Measurements from ENCODE around the gene CD55.

GRCh38 chr1:207316622-207317391, 4.7 kb upstream of the CD55 start:
- TF ChIP-seq POLR2A (IDR thresholded peaks at IDR 0.05) (no peak), CTCF (IDR thresholded peaks at IDR 0.05 in 4 of 5, conservative IDR thresholded peaks at IDR 0.05 in 1 of 5) (no peak)

All from gastrocnemius medialis (tissue), 4 donors.